PC-9 (cell line): ENCODE data around the gene CNTNAP2. TPM values are rescaled to one million over a fixed set of nuclear protein-coding genes. Genes with fewer than 3 reads are reported as not detected.
"Not testable (repeated sequence)": the region's sequence is repeated elsewhere in the genome, so short reads cannot be mapped to it uniquely, and the experiment has no call there.

ENCODE experiments used
- BruUV-seq: library from RNA; stranded (reverse); fragments of 400-500 nt; replicated peaks from 2 replicates; lab custom pipeline; 2021; lab: Mats Ljungman, UMichigan
- CTCF ChIA-PET: fragments of 300-600 bp; sonication (Branson Sonifier 250); formaldehyde crosslinking; loops from one replicate; lab custom pipeline; 2022; ENCODE audit warnings: antibody characterized with exemption; lab: Charles Lee
- POLR2A ChIA-PET: fragments of 300-600 bp; sonication (Branson Sonifier 250); formaldehyde crosslinking; loops from one replicate; lab custom pipeline; 2022; ENCODE audit warnings: antibody characterized with exemption; ENCODE audit not compliant: unreplicated experiment; lab: Charles Lee
- DNase-seq, 2 experiments: peaks; one replicate each; pipeline versions ENCODE4 v3.0.0 to v3.0.0-alpha.2; 2015 to 2022; ENCODE audit warnings: mixed read lengths in 1 of 2
- H2AFZ ChIP-seq: fragments of 200-600 bp; sonication (generic); 2 replicates; pipeline ENCODE4 v1.8.1; 2017; ENCODE audit warnings: antibody characterized with exemption
- H3F3A ChIP-seq: fragments of 200-600 bp; sonication (generic); 2 replicates; pipeline ENCODE4 v1.8.1; 2017; ENCODE audit warnings: antibody characterized with exemption, mild to moderate bottlenecking, low read depth; ENCODE audit not compliant: insufficient read depth
- H3K27ac ChIP-seq: fragments of 200-600 bp; sonication (generic); 2 replicates; pipeline ENCODE4 v1.6.1; 2016; ENCODE audit warnings: mixed run types
- H3K27me3 ChIP-seq: fragments of 200-600 bp; sonication (generic); 2 replicates; pipeline ENCODE4 v1.6.1; 2016; ENCODE audit warnings: low read depth, mixed run types; ENCODE audit not compliant: insufficient read depth
- H3K36me3 ChIP-seq: fragments of 200-600 bp; sonication (generic); 2 replicates; pipeline ENCODE4 v1.6.1; 2016; ENCODE audit warnings: low read depth, mixed run types
- H3K4me1 ChIP-seq: fragments of 200-600 bp; sonication (generic); replicated peaks from 2 replicates; pipeline ENCODE4 v1.6.1; 2016; ENCODE audit warnings: mixed run types; ENCODE audit not compliant: insufficient read depth
- H3K4me2 ChIP-seq: fragments of 200-600 bp; sonication (generic); 2 replicates; pipeline ENCODE4 v1.6.1; 2017; ENCODE audit warnings: mixed run types
- H3K4me3 ChIP-seq: fragments of 200-600 bp; sonication (generic); 2 replicates; pipeline ENCODE4 v1.6.1; 2016; ENCODE audit warnings: mixed run types
- H3K79me2 ChIP-seq: fragments of 200-600 bp; sonication (generic); 2 replicates; pipeline ENCODE4 v1.6.1; 2017; ENCODE audit warnings: low read depth, mixed run types
- H3K9me2 ChIP-seq: fragments of 200-600 bp; sonication (generic); 2 replicates; pipeline ENCODE4 v1.8.1; 2017; ENCODE audit warnings: mild to moderate bottlenecking; ENCODE audit not compliant: insufficient read depth
- H3K9me3 ChIP-seq: fragments of 200-600 bp; sonication (generic); 2 replicates; pipeline ENCODE4 v1.8.1; 2016; ENCODE audit warnings: low read depth; ENCODE audit not compliant: insufficient read depth
- H4K20me1 ChIP-seq: fragments of 200-600 bp; sonication (generic); 2 replicates; pipeline ENCODE4 v1.8.1; 2017; ENCODE audit not compliant: insufficient read depth
- EZH2 ChIP-seq: fragments of 200-600 bp; sonication (generic); IDR thresholded peaks from 2 replicates; pipeline ENCODE4 v1.8.0; 2017; ENCODE audit warnings: antibody characterized with exemption, low read depth
- intact Hi-C: fragments of 100-400 bp; cut with micrococcal nuclease; formaldehyde crosslinking; loops from one replicate; pipeline ENCODE4 v1.10.0; 2022; ENCODE audit not compliant: unreplicated experiment
- total RNA-seq: library from RNA; stranded (reverse); gene quantifications from 2 replicates; pipeline ENCODE4 v1.2.3, GENCODE V29; 2021
- TF ChIP-seq, protein P1 (sequence below): fragments of 200-600 bp; sonication (generic); conservative IDR thresholded peaks from 2 replicates; pipeline ENCODE4 v1.6.1; 2017; ENCODE audit warnings: mixed run types, antibody characterized with exemption, mild to moderate bottlenecking, moderate library complexity

CNTNAP2 gene
- total RNA-seq, 1 experiment from 2014 or later = not detected

DNA sequence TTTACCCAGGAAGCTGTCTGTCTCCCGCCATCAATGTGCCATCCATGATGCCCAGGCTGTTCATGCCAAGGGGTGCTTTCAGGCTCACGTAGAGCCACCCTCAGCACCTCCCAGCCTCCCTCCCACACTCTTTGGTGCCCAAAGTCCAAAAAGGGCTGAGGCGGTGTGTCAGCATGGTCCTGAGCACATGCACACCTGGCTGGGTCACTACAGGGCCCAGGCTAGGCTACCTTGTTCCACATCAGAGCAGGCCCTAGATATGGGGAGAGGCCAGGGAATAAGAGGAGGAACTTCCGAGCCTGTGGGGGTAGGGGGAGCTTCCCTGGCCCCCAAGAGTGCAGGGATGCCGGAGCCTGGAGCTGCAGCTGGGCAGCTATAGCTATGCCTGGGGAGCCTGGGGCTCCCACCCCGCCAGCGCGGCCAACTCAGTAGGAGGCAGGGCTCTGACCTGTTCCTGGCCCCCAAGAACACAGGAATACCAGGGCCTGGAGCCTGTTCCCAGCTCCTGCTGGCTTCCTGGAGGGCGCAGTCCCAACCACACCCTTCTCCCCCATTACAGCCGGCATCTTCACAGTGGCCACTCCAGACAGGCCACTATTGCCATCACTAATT lies 2340.8 kb downstream of the CNTNAP2 start:
- no peak overlapping the region for H3K27ac ChIP-seq
- no TSS peak for BruUV-seq
- H2AFZ ChIP-seq = no peak overlapping the region
- H3K4me1 ChIP-seq = no peaks in the 10 kb centered on the region
- ChIA-PET CTCF (no interaction called here), POLR2A (no interaction called here)
- H3K36me3 ChIP-seq = no peaks in the 10 kb centered on the region
- no peaks in the 10 kb centered on the region for H4K20me1 ChIP-seq
- intact Hi-C loops = no loop called here
- H3K4me3 ChIP-seq = no peak overlapping the region
- no peaks in the 10 kb centered on the region; the same call in 1 of the 2 replicates for H3K9me2 ChIP-seq
- no peak for DNase-seq
- H3K27me3 ChIP-seq = peaks cover 71% of the 10 kb centered on the region
- TF ChIP-seq EZH2 = no peak
- TF ChIP-seq, protein P1, sequence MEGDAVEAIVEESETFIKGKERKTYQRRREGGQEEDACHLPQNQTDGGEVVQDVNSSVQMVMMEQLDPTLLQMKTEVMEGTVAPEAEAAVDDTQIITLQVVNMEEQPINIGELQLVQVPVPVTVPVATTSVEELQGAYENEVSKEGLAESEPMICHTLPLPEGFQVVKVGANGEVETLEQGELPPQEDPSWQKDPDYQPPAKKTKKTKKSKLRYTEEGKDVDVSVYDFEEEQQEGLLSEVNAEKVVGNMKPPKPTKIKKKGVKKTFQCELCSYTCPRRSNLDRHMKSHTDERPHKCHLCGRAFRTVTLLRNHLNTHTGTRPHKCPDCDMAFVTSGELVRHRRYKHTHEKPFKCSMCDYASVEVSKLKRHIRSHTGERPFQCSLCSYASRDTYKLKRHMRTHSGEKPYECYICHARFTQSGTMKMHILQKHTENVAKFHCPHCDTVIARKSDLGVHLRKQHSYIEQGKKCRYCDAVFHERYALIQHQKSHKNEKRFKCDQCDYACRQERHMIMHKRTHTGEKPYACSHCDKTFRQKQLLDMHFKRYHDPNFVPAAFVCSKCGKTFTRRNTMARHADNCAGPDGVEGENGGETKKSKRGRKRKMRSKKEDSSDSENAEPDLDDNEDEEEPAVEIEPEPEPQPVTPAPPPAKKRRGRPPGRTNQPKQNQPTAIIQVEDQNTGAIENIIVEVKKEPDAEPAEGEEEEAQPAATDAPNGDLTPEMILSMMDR = no peak
- no peaks in the 10 kb centered on the region for H3K9me3 ChIP-seq
- no peak overlapping the region for H3K4me2 ChIP-seq
- H3K79me2 ChIP-seq = no peaks in the 10 kb centered on the region
- H3F3A ChIP-seq = no peaks in the 10 kb centered on the region

DNA sequence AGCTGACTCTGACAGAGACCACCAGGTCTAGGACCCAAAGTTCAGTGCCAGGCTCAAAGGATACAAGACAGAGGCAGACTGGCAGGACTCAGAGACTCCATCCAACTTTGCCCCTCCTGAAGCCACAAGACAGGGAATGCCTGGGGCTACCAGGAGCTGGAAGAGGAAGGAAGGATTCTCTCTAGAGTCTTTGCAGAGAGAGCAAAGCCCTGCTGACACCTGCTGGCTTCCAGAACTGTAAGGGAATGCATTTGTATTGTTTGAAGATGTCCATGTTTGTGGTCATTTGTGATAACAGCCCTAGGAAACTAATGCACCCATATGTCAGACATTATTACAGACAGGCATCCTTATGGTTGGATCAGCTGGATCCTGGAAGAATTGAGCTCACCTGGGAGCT lies 2341.7 kb downstream of the CNTNAP2 start:
- Histone ChIP-seq H3K4me2 (no peak overlapping the region), H2AFZ (no peak overlapping the region), H3K79me2 (no peaks in the 10 kb centered on the region), H3F3A (no peaks in the 10 kb centered on the region), H3K9me2 (no peaks in the 10 kb centered on the region; the same call in 1 of the 2 replicates), H4K20me1 (no peaks in the 10 kb centered on the region), H3K36me3 (no peaks in the 10 kb centered on the region), H3K4me3 (no peak overlapping the region), H3K27ac (no peak overlapping the region), H3K27me3 (peaks cover 64% of the 10 kb centered on the region), H3K9me3 (peaks cover 2% of the 10 kb centered on the region; the same call in 1 of the 2 replicates), H3K4me1 (no peaks in the 10 kb centered on the region)
- intact Hi-C loops = no loop called here
- no peak for TF ChIP-seq EZH2
- TF ChIP-seq, protein P1 = no peak
- CTCF ChIA-PET = no interaction called here
- no TSS peak for BruUV-seq
- POLR2A ChIA-PET = no interaction called here
- DNase-seq = no peak

DNA sequence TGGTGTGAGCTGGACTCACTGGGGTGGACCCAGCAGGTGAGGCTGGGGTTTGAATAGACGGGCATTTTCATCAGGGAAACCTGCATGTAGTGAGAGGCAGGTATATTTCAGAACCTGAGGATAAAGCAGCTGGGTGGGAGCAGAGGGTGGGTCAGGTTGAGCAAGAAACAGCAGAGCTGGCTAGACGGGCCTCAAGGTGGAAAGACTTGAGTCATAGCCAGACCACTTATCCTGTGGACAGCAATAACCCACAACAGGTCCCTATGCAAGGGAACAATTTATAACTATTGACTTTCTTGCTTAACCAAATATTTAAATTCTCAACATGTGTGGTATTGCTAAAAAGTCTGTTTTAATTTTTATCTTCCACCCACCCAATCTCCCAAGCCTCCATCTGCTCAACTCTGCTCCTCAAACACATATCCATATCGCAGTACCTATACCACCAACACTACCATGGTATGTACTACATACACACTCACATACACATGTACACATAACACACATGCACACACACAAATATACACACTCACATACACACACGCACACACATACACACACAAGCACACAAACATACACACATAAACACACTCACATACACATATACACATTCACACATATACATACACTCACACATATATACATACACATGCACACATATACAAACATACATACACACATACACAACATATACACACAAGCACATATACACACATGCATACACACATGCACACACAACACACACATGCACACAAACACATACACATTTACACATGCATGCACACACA lies 2345.0 kb downstream of the CNTNAP2 start:
- ChIA-PET POLR2A (no interaction called here), CTCF (no interaction called here)
- Histone ChIP-seq H3K36me3 (no peaks in the 10 kb centered on the region), H2AFZ (no peak overlapping the region), H3K79me2 (no peaks in the 10 kb centered on the region), H3K27ac (no peak overlapping the region), H3K27me3 (peaks cover 46% of the 10 kb centered on the region), H3F3A (no peaks in the 10 kb centered on the region), H3K4me1 (no peaks in the 10 kb centered on the region), H3K9me2 (no peaks in the 10 kb centered on the region; the same call in 1 of the 2 replicates), H3K4me3 (no peak overlapping the region), H3K9me3 (peaks cover 4% of the 10 kb centered on the region; the same call in 1 of the 2 replicates), H3K4me2 (no peak overlapping the region), H4K20me1 (no peaks in the 10 kb centered on the region)
- no peak for DNase-seq
- intact Hi-C loops = no loop called here
- TF ChIP-seq, protein P1 = no peak
- TF ChIP-seq EZH2 = no peak
- BruUV-seq = no TSS peak

DNA sequence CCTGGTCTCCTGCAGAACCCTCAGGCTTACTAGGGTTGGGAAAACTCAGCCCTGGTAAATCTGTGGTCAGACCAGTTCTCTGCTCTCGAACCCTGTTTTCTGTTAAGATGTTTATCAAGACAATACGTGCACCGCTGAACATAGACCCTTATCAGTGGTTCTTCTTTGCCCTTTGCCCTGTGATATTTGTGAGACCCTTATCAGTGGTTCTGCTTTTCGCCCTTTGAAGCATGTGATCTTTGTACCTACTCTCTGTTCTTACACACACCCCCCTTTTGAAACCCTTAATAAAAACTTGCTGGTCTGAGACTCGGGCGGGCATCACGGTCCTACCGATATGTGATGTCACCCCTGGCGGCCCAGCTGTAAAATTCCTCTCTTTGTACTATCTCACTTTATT lies 2346.2 kb downstream of the CNTNAP2 start:
- H3K36me3 ChIP-seq, POLR2A ChIA-PET: not testable (repeated sequence)

More for the DNA sequence above, 2346.2 kb downstream of the CNTNAP2 start:
- intact Hi-C loops, H4K20me1 ChIP-seq, H2AFZ ChIP-seq, H3K9me3 ChIP-seq, BruUV-seq, H3K27ac ChIP-seq, H3K4me3 ChIP-seq, H3K4me1 ChIP-seq, DNase-seq, CTCF ChIA-PET, H3K4me2 ChIP-seq, H3K9me2 ChIP-seq, H3K79me2 ChIP-seq, H3F3A ChIP-seq: not testable (repeated sequence)
- peaks cover 45% of the 10 kb centered on the region for H3K27me3 ChIP-seq
